Tibial artery (tissue), 4 donors: ENCODE data around the gene TSPAN32.

Experiments
- DNase-seq, 2 donors: peaks; one replicate each; pipeline ENCODE4 v3.0.0-alpha.2; 2019
- H3K27ac ChIP-seq, 2 donors: fragments of 200-600 bp; sonication (generic) in 1 of 2; 1 replicate in 1 of 2; 2 replicates in 1 of 2; pipeline ENCODE4 v1.5.1; 2018 to 2019; ENCODE audit warnings: mild to moderate bottlenecking in 1 of 2
- H3K27me3 ChIP-seq, 2 donors: fragments of 200-600 bp; sonication (generic) in 1 of 2; one replicate each; pipeline versions ENCODE4 v1.5.1 to v1.6.0; 2016 to 2019
- H3K36me3 ChIP-seq, 3 donors: fragments of 200-600 bp; sonication (generic) in 2 of 3; one replicate each; pipeline ENCODE4 v1.5.1; 2016 to 2019; ENCODE audit warnings: mild to moderate bottlenecking in 2 of 3
- H3K4me1 ChIP-seq, 4 donors: fragments of 200-600 bp; sonication (generic) in 2 of 4; 1 replicate in 3 of 4; 2 replicates in 1 of 4; pipeline ENCODE4 v1.5.1; 2016 to 2019
- H3K4me3 ChIP-seq, 2 donors: fragments of 200-600 bp; sonication (generic) in 1 of 2; 1 replicate in 1 of 2; 2 replicates in 1 of 2; pipeline ENCODE4 v1.5.1; 2018 to 2019; ENCODE audit warnings: mild to moderate bottlenecking in 2 of 2
- H3K9me3 ChIP-seq, 3 donors: fragments of 200-600 bp; sonication (generic) in 1 of 3; one replicate each; pipeline ENCODE4 v1.5.1; 2016 to 2019
- intact Hi-C: fragments of 100-400 bp; cut with DNase I; formaldehyde crosslinking; loops from one replicate; pipeline ENCODE4 v1.15.0; 2023; ENCODE audit warnings: low total_unique reads
- TF ChIP-seq, protein P1 (sequence below), 2 experiments: fragments of 200-600 bp in 1 of 2; fragments of 450-650 bp in 1 of 2; IDR thresholded peaks; one replicate each; pipeline ENCODE4 v1.5.1; 2017 to 2019; ENCODE audit warnings: antibody characterized with exemption in 2 of 2, mild to moderate bottlenecking in 1 of 2, moderate library complexity in 1 of 2

TSPAN32 gene

DNA sequence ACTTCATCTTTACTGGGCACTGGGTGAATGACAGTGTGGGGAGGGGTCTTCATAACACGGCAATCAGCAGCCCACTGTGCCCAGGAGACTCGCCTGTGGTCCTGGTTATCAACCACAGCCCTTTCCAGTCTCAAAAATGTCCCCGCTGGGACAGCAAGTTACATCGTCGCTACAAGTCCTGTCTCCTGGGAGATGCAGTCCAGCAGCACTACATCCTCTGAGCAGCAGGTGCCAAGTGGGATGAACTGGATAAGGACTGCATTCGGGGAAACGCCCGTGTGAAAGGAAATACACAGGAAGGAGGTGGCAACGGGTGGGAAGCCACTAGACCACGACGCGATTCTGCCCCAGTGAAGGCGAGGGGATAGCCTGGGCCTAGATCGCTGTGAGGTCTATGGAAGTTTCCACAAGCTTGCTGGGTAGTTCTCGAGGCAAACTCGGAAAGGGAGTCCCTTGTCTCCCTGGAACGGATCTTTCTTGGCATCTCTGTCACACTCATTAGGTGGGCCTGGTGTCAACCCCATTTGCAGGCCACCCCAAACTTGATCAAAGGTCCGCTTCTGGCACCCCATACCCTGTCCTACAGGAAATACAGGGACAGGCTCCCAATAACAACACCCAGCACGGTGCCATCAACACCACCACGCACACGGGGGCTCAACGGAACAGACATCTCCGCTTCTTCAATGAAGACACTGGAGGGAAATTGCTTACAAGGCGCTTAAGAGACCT, 35.8 kb upstream of the TSPAN32 start:
- intact Hi-C loops = no loop called here
- no peaks in the 10 kb centered on the region for H3K36me3 ChIP-seq
- no peak overlapping the region for H3K27ac ChIP-seq
- TF ChIP-seq, protein P1, sequence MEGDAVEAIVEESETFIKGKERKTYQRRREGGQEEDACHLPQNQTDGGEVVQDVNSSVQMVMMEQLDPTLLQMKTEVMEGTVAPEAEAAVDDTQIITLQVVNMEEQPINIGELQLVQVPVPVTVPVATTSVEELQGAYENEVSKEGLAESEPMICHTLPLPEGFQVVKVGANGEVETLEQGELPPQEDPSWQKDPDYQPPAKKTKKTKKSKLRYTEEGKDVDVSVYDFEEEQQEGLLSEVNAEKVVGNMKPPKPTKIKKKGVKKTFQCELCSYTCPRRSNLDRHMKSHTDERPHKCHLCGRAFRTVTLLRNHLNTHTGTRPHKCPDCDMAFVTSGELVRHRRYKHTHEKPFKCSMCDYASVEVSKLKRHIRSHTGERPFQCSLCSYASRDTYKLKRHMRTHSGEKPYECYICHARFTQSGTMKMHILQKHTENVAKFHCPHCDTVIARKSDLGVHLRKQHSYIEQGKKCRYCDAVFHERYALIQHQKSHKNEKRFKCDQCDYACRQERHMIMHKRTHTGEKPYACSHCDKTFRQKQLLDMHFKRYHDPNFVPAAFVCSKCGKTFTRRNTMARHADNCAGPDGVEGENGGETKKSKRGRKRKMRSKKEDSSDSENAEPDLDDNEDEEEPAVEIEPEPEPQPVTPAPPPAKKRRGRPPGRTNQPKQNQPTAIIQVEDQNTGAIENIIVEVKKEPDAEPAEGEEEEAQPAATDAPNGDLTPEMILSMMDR (IDR thresholded peaks at IDR 0.05) = no peak
- DNase-seq = no peak
- peaks cover 0 to 64% of the 10 kb centered on the region in 2 donors for H3K27me3 ChIP-seq
- peaks cover 0 to 24% (median 21%) of the 10 kb centered on the region in 4 donors for H3K4me1 ChIP-seq
- no peak overlapping the region for H3K4me3 ChIP-seq
- no peaks in the 10 kb centered on the region for H3K9me3 ChIP-seq

DNA sequence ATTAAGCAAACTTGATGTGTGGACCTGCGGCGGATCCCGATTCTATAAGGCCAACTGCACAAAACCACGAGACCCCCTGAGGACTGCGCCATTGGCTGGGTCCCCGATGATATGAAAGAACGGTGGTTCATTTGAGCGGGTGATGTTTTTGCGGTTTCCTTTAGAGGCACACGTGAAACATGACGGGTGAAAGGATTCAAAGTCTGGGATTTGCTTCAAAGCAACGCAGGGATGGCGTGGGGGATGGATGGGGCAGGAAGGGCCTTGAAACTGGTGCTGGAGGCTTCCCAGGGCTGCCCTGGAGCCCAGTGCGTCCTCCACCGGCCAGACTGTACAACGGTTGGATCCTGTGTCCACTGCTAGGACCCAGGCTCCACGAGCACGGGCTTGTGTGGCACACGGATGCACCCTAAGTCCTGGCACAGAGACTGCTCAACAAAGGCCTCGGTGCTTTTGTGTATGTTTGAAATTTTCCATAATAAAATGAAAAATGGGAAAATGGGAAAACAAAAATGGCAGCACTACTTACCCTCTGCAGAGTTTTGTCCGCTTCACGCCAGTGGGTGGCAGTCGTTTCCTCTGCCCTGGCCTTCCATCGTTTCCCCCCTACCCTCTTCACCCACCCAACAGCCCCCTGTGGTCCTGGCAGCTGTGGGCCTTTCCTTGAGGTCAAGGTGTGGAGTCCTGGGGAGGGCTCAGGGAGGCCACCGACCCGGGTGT, 35.1 kb upstream of the TSPAN32 start:
- H3K4me3 ChIP-seq = no peak overlapping the region
- TF ChIP-seq, protein P1 (IDR thresholded peaks at IDR 0.05) = no peak
- peaks cover 0 to 27% (median 21%) of the 10 kb centered on the region in 4 donors for H3K4me1 ChIP-seq
- no peak for DNase-seq
- intact Hi-C loops = no loop called here
- H3K27ac ChIP-seq = no peak overlapping the region
- H3K27me3 ChIP-seq = peaks cover 0 to 64% of the 10 kb centered on the region in 2 donors
- H3K9me3 ChIP-seq = no peaks in the 10 kb centered on the region
- no peaks in the 10 kb centered on the region for H3K36me3 ChIP-seq

DNA sequence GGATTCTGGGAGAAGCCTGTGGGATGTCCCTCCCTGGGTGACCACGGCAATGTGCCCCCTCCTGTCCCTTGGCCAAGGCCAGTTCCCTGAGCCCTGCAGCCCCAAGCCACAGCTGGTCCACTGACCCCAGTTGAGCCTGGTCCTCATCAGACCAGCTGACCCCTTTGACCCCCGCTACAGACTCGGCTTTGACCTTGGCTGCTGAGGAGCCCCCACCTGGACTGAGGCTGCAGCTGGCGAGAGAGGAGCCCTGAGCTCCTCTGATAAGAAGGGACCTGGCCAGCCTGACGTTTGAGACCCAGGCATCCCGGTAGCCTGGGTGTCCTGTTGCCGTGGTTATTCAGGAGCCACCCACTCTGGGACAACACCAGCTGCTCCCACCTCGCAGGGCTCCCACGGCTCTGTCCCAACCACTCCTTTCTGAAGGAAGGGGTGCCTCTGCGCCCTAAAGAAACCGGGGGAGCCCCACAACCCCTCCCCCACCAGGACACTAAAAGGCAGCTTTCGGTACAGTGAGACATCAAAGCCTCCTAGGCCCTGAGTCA, 34.4 kb upstream of the TSPAN32 start:
- H3K27ac ChIP-seq = no peak overlapping the region

DNA sequence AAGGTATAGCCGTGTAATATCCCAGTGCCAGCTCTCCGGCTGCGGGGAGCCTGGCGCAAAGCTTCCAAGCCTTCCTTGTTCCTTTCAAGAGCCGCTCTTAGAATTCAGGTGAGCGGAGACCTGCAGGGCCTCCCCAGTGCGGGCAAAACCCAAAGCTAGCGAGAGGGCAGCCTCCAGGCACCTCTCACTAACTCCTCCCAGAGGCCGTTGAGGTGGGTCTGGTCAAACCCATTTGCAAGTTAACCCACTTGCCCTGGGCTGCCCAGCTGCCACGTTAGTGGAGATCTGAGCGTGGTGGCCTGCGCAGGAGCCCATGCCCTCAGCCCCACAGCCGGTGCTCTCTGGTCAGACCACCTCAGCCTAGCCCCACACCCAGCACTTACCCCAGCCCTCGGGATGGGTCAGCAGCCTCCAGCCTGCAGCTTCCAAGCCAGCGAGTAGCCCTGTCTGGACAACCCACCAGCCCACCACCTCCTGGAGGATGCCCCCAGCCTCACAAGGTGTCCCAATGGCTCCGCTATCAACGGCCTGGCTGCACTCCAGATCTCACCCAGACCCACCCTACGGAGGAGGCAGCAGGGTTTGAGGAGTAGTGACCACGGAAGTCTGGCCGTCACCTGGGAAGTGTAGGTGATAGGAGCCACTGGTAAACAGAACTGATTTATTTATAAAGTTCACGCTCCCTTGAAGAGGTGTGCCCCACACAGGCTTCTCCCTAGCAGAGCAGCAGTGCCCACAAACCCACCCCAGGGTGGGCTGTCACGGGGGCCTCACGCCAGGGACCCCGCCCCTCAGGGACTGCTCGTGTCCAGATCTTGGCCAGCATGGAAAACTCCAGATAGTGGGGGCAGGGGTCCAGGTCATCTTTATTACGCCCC, 33.7 kb upstream of the TSPAN32 start:
- H3K27me3 ChIP-seq = peaks cover 0 to 68% of the 10 kb centered on the region in 2 donors

More for the DNA sequence above, 34.4 kb upstream of the TSPAN32 start:
- intact Hi-C loops = no loop called here
- no peak for DNase-seq
- Histone ChIP-seq H3K36me3 (no peaks in the 10 kb centered on the region), H3K4me3 (no peak overlapping the region), H3K9me3 (no peaks in the 10 kb centered on the region), H3K27me3 (peaks cover 0 to 66% of the 10 kb centered on the region in 2 donors), H3K4me1 (peaks cover 0 to 27% (median 21%) of the 10 kb centered on the region in 4 donors)
- TF ChIP-seq, protein P1 (IDR thresholded peaks at IDR 0.05) = no peak

More for the DNA sequence above, 33.7 kb upstream of the TSPAN32 start:
- Histone ChIP-seq H3K9me3 (no peaks in the 10 kb centered on the region), H3K36me3 (no peaks in the 10 kb centered on the region), H3K27ac (no peak overlapping the region), H3K4me1 (peaks cover 0 to 27% (median 21%) of the 10 kb centered on the region in 4 donors), H3K4me3 (no peak overlapping the region)
- TF ChIP-seq, protein P1 (IDR thresholded peaks at IDR 0.05) = no peak
- intact Hi-C loops = no loop called here
- DNase-seq = peak in 1 of 2 donors; percentile 63
